Neural cell (in vitro differentiated cells): ENCODE measurements around the gene BLM. TPM values are rescaled to one million over a fixed set of nuclear protein-coding genes. Genes with fewer than 3 reads are reported as not detected.

ENCODE experiments used
- H2AFZ ChIP-seq: fragments of 200-600, 300-800 bp; sonication (generic), shearing (Covaris generic); 2 replicates; pipeline ENCODE4 v1.6.0; 2014; ENCODE audit warnings: low read depth, mild to moderate bottlenecking, antibody characterized with exemption, low read length, moderate library complexity
- H3F3A ChIP-seq: fragments of 200-600 bp; shearing (Covaris generic); 2 replicates; pipeline ENCODE4 v1.6.1; 2016; ENCODE audit warnings: mild to moderate bottlenecking, moderate library complexity, mixed read lengths, antibody characterized with exemption, low read length; ENCODE audit not compliant: insufficient read depth, poor library complexity, severe bottlenecking
- H3K27ac ChIP-seq: fragments of 200-600, 300-800 bp; sonication (generic), shearing (Covaris generic); 2 replicates; pipeline ENCODE4 v1.5.1; 2014; ENCODE audit warnings: mild to moderate bottlenecking, low read length, moderate library complexity
- H3K27me3 ChIP-seq: fragments of 300-800, 200-600 bp; sonication (generic), shearing (Covaris generic); 2 replicates; pipeline ENCODE4 v1.6.0; 2014; ENCODE audit warnings: mild to moderate bottlenecking, low read depth, low read length, moderate library complexity; ENCODE audit not compliant: insufficient read depth
- H3K36me3 ChIP-seq: fragments of 300-800, 200-600 bp; sonication (generic), shearing (Covaris generic); 2 replicates; pipeline ENCODE4 v1.5.1; 2014; ENCODE audit warnings: mild to moderate bottlenecking, antibody characterized with exemption, low read length, moderate library complexity; ENCODE audit not compliant: insufficient read depth
- H3K4me2 ChIP-seq: fragments of 300-800, 200-600 bp; sonication (generic), shearing (Covaris generic); 2 replicates; pipeline ENCODE4 v1.6.0; 2014; ENCODE audit warnings: mild to moderate bottlenecking, low read length
- H3K4me3 ChIP-seq: fragments of 300-800, 200-600 bp; sonication (generic), shearing (Covaris generic); 2 replicates; pipeline ENCODE4 v1.5.1; 2014; ENCODE audit warnings: mild to moderate bottlenecking, low read length, moderate library complexity
- H3K79me2 ChIP-seq: fragments of 200-600 bp; shearing (Covaris generic); replicated peaks from 2 replicates; pipeline ENCODE4 v1.6.0; 2014; ENCODE audit warnings: mild to moderate bottlenecking, low read length, moderate library complexity; ENCODE audit not compliant: insufficient read depth
- H3K9ac ChIP-seq: fragments of 300-800, 200-600 bp; sonication (generic), shearing (Covaris generic); 2 replicates; pipeline ENCODE4 v1.6.1; 2016; ENCODE audit warnings: mild to moderate bottlenecking, low read length, mixed read lengths
- H3K9me2 ChIP-seq: fragments of 200-600 bp; shearing (Covaris generic); 2 replicates; pipeline ENCODE4 v1.6.1; 2016; ENCODE audit warnings: mild to moderate bottlenecking, low read length, mixed read lengths; ENCODE audit not compliant: insufficient read depth
- H3K9me3 ChIP-seq: fragments of 200-600, 300-800 bp; sonication (generic), shearing (Covaris generic); 2 replicates; pipeline ENCODE4 v1.6.1; 2016; ENCODE audit warnings: mild to moderate bottlenecking, mixed run types, low read length, moderate library complexity, mixed read lengths
- H4K20me1 ChIP-seq: fragments of 200-600 bp; shearing (Covaris generic); 2 replicates; pipeline ENCODE4 v1.6.1; 2016; ENCODE audit warnings: mild to moderate bottlenecking, mixed run types; ENCODE audit not compliant: insufficient read depth
- EP300 ChIP-seq: fragments of 450-650 bp; conservative IDR thresholded peaks from 2 replicates; pipeline ENCODE4 v1.6.1; 2014; ENCODE audit warnings: antibody characterized with exemption, mild to moderate bottlenecking, moderate library complexity; ENCODE audit not compliant: poor library complexity, severe bottlenecking
- EZH2 ChIP-seq: fragments of 200-600, 300-800 bp; shearing (Covaris generic), sonication (generic); IDR thresholded peaks from 2 replicates; pipeline ENCODE4 v1.6.1; 2014; ENCODE audit warnings: antibody characterized with exemption, low read length, borderline replicate concordance, mild to moderate bottlenecking; ENCODE audit not compliant: insufficient read depth, poor library complexity, severe bottlenecking
- MXI1 ChIP-seq: fragments of 450-650 bp; conservative IDR thresholded peaks from 2 replicates; pipeline ENCODE4 v1.6.1; 2014; ENCODE audit warnings: antibody characterized with exemption, mild to moderate bottlenecking; ENCODE audit not compliant: poor library complexity, severe bottlenecking
- POLR2AphosphoS5 ChIP-seq: IDR thresholded peaks from 2 replicates; pipeline ENCODE4 v1.6.1; 2012
- RAD21 ChIP-seq: fragments of 450-650 bp; conservative IDR thresholded peaks from 2 replicates; pipeline ENCODE4 v1.6.1; 2014; ENCODE audit warnings: antibody characterized with exemption, mild to moderate bottlenecking, moderate library complexity
- REST ChIP-seq: IDR thresholded peaks from 2 replicates; pipeline ENCODE4 v1.6.1; 2012; ENCODE audit warnings: borderline replicate concordance
- SMC3 ChIP-seq: fragments of 450-650 bp; conservative IDR thresholded peaks from 2 replicates; pipeline ENCODE4 v1.6.1; 2014; ENCODE audit warnings: antibody characterized with exemption, mild to moderate bottlenecking, moderate library complexity; ENCODE audit not compliant: poor library complexity
- TAF1 ChIP-seq: IDR thresholded peaks from 2 replicates; pipeline ENCODE4 v1.6.1; 2012; ENCODE audit warnings: low read depth
- polyA plus RNA-seq: library from polyadenylated mRNA; depleted of rRNA; stranded (reverse); fragments of >200 nt; gene quantifications from 2 replicates; pipeline ENCODE4 v1.2.3, GENCODE V29; 2014
- TF ChIP-seq, protein P1 (sequence below): fragments of 450-650 bp; IDR thresholded peaks from 2 replicates; pipeline ENCODE4 v1.5.1; 2014; ENCODE audit warnings: antibody characterized with exemption, mild to moderate bottlenecking, moderate library complexity; ENCODE audit not compliant: poor library complexity, severe bottlenecking

The BLM gene
- polyA plus RNA-seq, 1 donor from 2014 or later, result 4.5 TPM

DNA sequence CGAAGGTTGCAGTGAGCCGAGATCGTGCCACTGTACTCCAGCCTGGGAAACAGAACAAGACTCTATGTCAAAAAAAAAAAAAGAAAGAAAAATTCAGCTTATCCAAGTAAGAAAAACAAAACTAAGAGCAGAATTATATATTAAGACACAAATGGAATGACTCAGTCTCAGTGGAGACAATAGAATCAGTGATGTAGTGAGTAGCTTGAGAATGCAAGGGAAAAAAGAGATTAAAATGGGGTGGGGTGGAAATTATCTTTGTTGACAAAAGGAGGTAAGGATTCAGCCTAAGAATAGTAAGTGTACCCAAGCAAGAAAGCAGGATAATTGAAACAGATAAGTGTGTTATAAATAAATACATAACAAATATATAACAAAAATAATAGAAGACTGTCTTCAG lies 70.7 kb downstream of the BLM start:
- H3K4me2 ChIP-seq, result no peak overlapping the region
- no peaks in the 10 kb centered on the region for H4K20me1 ChIP-seq
- H3K9me3 ChIP-seq, result no peaks in the 10 kb centered on the region
- no peak overlapping the region for H2AFZ ChIP-seq
- H3F3A ChIP-seq, result no peaks in the 10 kb centered on the region
- H3K9ac ChIP-seq, result no peak overlapping the region
- H3K79me2 ChIP-seq, result no peaks in the 10 kb centered on the region
- H3K27ac ChIP-seq, result no peak overlapping the region
- H3K36me3 ChIP-seq, result no peaks in the 10 kb centered on the region
- no peak overlapping the region for H3K4me3 ChIP-seq
- H3K9me2 ChIP-seq, result no peaks in the 10 kb centered on the region
- no peaks in the 10 kb centered on the region for H3K27me3 ChIP-seq
- no peak for TF ChIP-seq RAD21
- TF ChIP-seq EP300, result no peak
- no peak for TF ChIP-seq EZH2
- no peak for TF ChIP-seq REST
- no peak for TF ChIP-seq POLR2AphosphoS5
- no peak for TF ChIP-seq TAF1
- TF ChIP-seq, protein P1, sequence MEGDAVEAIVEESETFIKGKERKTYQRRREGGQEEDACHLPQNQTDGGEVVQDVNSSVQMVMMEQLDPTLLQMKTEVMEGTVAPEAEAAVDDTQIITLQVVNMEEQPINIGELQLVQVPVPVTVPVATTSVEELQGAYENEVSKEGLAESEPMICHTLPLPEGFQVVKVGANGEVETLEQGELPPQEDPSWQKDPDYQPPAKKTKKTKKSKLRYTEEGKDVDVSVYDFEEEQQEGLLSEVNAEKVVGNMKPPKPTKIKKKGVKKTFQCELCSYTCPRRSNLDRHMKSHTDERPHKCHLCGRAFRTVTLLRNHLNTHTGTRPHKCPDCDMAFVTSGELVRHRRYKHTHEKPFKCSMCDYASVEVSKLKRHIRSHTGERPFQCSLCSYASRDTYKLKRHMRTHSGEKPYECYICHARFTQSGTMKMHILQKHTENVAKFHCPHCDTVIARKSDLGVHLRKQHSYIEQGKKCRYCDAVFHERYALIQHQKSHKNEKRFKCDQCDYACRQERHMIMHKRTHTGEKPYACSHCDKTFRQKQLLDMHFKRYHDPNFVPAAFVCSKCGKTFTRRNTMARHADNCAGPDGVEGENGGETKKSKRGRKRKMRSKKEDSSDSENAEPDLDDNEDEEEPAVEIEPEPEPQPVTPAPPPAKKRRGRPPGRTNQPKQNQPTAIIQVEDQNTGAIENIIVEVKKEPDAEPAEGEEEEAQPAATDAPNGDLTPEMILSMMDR, result no peak
- no peak for TF ChIP-seq SMC3
- no peak for TF ChIP-seq MXI1

GRCh38 chr15:90789462-90789861 lies 72.3 kb downstream of the BLM start:
- no peak overlapping the region for H3K27ac ChIP-seq
- no peaks in the 10 kb centered on the region for H3F3A ChIP-seq
- H3K27me3 ChIP-seq, result no peaks in the 10 kb centered on the region
- no peak overlapping the region for H3K4me2 ChIP-seq
- no peaks in the 10 kb centered on the region for H3K36me3 ChIP-seq
- no peaks in the 10 kb centered on the region for H3K9me3 ChIP-seq
- no peaks in the 10 kb centered on the region for H3K79me2 ChIP-seq
- no peak overlapping the region for H3K9ac ChIP-seq
- no peaks in the 10 kb centered on the region for H3K9me2 ChIP-seq
- TF ChIP-seq TAF1 (no peak), REST (no peak), EP300 (no peak), RAD21 (no peak), MXI1 (no peak), POLR2AphosphoS5 (no peak), SMC3 (no peak), EZH2 (no peak)
- TF ChIP-seq, protein P1, result no peak
- H2AFZ ChIP-seq, result no peak overlapping the region
- H4K20me1 ChIP-seq, result no peaks in the 10 kb centered on the region
- H3K4me3 ChIP-seq, result no peak overlapping the region
